Amygdala (tissue), 56 donors: ENCODE results near the gene ADAMTS17.
"Not testable (repeated sequence)": the region's sequence is repeated elsewhere in the genome, so short reads cannot be mapped to it uniquely, and the experiment has no call there.

Experiments used
- DNase-seq, 56 donors: peaks; one replicate each; lab custom pipeline; 2025; lab: John Stamatoyannopoulos, UW

ADAMTS17 gene

DNA sequence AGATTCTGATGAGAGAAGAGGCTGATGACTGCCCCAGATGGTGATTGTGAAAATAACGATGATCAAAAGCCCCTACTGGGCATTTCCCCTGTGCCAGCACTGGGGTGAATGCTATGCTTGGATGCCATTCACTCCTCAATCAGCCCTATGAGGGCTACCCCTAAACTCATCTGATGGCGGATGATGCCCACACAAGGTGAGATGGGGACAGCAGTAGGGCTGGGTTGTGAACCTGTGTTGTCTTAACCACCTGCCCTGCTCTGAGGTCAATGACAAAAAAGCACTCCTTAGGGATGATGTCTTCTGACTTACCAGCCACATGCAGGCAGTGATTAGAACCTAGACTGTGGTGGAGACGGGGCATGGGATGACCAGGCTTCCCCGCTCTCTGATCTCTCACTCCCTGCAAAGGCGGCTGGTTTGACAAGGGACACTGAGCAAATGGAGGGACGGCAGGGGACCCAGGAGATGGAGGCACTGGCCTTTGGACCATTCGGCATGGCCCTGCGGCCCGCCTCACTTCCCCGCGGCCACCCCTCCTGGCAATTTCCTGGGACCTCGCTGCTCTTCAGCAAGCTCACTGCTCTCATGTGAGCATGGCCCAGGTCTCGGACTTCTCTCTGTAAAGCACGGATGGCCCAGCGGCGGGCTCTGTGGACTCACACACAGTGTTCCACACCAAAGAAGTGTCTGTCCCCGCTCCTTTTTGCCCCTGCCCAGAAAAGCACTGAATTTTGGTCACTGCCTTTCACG, 357.1 kb downstream of the ADAMTS17 start:
- DNase-seq: no peak

DNA sequence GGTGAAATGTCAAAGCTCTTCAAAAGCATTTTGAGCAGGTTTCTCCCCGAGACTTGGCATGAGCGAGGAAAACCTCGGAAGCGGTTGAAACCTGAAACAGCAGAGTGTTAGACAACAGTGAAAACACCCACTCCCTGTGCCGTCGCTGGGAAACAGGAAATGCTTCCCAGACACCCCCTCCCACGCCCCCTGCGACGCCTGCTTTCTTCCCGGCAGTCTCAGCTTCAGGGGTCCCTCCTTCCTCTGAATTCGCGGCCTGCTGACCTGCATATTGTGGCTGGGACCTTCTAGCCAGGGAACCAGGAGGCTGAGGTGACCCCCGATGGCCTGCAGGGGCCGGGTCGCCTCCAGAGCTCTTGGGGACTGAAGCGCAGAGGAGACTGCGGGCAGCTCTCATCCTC, 357.9 kb downstream of the ADAMTS17 start:
- DNase-seq: no peak

DNA sequence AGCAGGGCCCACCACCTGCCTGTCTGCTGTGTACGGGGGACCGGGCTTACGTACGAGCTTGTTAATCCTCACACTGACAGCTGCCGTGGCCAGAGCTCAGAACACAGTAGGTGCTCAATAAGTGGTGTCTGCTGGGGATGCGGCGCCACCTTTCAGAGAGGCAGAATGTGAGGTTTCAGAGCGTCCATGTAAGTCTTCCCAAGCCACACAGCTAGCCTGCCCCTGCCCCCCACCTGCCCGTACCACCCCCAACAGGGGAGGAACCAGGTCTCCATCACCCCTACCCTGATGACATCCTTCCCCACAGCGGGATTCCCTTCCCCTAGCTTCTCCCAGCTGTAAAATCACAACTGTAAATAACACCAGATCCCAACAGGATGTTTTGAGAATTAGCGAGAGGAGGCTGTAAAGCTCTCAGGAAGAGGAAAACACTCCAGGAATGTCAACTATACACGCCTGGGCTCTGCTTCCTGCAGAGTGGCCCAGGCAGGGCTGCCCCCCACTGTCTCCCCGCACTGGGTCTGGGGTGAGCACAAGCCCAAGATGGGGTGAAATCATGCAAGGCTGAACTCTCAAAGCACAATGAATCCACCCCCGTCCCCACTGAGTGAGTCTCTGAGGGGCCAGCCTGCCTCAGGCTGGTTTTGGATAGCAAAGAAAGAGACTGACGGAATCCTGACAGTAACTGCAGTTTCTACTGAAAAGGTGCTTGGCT, 358.4 kb downstream of the ADAMTS17 start:
- no peak for DNase-seq

DNA sequence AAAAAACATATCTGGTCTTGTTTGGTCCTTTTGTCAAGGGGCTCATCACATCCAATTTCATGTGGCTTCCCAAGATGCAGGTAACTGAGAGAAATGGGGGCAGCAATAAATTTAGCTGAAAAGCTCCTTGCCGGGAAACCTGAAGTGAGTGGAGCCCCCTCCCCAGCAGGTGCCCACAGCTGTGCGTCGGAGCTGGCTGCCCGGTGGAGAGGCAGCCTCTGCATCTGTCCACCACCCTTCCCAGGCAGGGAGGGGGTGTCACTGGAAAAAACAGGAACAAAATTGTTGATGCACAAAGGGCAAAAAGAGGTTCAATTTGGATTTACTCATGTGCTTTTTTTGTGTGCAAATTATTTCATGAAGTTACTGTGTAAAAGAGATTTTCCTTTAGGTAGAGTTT, 359.1 kb downstream of the ADAMTS17 start:
- DNase-seq: no peak

DNA sequence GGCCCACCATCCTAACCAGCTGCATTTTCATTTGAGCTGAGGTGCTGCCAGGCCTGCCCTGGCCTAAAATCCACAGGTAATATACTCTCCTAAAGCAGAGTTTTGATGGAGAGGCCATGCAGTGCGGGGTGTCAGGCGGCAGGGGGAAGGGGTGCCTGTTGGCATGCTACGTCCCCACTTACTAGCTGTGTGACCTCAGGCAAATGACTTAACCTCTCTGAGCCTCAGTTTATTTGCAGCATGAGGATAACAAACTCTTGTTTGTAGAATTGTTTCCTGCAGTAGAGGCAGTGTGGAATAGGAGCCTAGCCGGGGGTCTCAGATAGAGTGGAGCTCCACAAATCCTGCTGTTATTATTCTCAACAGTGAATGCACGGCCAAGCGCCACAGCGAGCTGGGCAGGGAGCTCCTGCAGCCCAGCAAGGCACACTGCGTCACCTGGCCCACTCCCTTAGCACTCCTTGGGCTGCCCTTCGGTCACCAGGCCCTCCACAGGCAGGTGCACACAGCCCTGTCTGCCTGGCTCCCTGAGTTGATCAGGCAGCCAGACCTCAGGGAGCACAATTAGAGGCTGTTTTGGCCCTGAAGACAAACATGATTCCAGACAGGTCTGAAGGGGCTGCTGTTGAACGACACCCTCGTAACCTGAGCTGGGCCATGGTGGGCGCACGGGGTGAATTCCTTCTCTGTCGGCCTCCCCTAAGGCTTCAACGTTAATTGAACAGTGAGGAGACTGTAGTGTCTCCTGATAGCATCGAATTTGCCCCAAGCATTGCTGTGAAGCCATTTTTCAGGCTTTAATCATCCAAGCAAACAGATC, 359.7 kb downstream of the ADAMTS17 start:
- no peak for DNase-seq

DNA sequence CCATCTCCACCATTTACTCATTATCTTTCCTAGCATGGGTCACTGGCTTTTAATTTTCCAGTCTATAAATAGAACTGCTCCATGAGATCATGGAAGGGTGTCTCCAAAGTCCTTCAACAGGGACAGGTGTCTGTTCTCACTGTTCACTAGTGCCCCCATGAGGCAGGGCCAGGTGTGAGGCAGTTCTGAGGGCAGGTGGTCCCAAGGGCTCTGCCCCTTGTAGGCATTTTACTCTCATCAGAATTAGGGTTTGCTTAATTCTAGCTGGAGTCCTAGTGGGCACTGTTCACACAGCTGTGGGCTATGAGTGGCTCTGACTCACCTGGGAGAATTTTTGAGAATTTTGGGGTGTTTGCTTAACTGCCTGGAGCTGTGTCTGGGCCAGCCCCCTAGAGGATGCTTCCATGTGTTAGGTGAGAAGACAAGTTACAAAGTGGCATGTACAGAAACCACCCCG, 360.6 kb downstream of the ADAMTS17 start:
- DNase-seq: no peak

DNA sequence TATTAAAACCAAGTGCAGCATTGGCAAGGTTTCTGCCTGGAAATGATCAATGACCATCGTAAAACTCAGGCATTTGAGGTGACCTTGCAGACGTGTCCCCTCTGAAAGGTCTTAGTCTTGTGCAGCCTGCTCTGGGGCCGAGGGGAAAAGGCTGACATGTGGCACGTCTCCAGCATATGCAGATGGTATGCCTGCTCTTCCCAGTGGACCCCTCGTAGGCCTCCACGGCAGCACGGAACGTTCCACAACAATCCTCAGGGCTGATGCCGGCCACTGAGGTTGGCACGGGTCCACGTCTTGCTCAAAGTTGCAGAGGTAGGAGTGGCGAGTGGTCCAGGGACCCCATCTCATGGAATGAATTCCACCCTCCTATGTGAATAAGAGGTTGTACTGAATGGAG, 361.0 kb downstream of the ADAMTS17 start:
- no peak for DNase-seq

DNA sequence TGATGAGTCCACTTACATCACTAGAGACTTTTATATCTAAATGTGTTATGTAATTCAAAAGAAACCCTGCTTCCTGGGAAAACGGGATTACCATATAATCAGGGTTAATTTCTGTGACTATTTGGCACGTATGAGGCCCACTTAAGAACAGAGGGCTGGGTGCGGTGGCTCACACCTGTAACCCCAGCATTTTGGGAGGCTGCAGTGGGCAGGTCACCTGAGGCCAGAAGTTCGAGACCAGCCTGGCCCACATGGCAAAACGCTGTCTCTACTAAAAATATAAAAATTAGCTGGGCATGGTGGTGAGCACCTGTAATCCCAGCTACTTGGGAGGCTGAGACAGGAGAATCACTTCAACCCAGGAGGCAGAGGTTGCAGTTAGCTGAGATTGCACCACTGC, 361.9 kb downstream of the ADAMTS17 start:
- DNase-seq: not testable (repeated sequence)

DNA sequence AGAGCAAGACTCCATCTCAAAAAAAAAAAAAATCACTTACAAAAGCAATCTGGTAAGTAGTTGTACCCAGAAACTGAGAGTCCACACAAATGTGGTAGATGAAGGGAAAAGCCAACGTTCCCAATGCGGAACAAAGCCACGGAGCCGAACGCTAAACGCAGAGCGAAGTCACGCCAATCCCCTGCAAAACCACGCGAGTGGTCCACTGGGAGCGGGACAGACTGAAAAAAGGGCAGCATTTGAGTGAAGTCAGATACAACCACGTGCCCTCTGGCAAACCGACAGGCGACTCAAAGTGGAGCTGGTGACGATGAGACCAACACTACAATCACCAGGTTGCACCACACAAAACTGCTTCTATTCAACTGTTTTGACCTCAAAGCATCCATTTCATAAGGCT, 362.4 kb downstream of the ADAMTS17 start:
- no peak for DNase-seq

DNA sequence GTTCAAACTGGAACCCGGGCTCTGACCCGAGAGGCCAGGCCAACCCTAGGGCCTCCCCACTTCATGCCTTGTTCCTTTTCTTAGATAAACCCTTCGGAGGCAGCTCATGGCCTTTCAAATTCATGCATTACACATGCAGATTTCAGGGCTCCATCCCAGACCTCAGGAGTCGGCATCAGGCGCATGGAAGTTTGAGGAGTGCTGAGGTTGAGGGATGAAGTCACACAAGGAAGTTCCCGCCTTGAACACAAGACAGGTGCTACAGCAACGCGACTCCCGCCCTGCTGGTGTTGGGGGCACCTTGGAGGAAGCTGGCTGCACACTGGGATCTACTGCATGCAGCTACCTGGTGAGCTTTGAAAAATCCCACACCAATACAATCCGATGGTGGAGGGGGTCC, 363.3 kb downstream of the ADAMTS17 start:
- no peak for DNase-seq

DNA sequence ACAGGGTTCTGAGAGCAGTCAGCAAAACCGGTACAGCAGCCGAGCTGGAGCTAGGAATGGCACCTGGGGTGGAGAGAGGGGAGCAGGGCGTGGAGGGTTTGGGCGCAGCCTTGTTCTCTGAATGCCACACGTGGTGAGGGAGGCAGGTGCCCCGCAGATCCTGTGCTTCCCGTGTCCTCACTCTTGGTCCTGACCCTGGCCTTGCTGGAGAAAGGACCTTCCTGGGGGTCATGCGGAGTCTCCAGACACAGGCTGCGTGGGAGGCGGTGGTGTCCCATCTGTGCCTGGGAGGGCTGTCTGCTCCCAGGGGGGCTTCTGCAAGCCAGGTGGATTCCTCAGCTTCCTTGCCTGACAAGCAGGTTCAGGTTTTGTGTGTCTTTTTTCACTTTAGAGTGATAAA, 363.8 kb downstream of the ADAMTS17 start:
- DNase-seq: no peak

DNA sequence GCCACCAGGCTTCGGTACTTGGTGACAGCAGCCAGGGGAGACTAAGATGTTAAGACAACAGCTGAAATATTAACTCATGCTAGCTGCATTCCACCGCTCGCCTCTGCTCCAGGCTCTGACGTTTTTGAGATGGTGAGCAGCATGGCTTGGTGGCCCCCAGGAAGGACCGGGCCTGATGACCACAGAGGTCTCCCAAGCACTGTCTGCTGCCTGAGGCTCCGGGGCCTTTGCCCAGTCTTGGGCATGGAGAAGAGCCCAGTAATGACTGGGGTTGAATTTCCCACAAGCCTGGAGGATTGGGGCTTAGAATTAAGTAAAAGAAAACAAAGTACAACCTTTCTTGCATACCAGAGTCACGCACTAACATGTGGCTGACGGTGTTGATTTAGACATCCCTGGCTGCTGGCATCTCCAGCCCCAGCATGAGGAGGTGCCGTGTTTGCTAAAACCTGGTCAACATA, 364.9 kb downstream of the ADAMTS17 start:
- DNase-seq: no peak

DNA sequence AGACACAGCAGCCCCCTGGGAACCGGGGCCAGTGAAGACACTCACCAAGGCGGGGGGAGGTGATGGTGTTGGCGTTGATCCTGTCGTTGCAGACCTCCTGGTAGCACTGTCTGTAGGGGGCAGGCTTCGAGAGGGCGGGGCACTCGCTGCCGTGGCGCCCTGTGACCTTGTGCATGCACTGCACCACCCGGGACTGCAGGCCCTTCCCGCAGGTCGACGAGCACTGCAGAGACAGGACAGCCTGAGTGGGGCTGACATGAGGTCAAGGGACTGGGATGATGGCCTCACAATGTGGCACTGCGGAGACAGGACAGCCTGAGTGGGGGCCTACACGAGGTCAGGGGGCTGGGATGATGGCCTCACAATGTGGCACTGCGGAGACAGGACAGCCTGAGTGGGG, 365.8 kb downstream of the ADAMTS17 start:
- DNase-seq: no peak

DNA sequence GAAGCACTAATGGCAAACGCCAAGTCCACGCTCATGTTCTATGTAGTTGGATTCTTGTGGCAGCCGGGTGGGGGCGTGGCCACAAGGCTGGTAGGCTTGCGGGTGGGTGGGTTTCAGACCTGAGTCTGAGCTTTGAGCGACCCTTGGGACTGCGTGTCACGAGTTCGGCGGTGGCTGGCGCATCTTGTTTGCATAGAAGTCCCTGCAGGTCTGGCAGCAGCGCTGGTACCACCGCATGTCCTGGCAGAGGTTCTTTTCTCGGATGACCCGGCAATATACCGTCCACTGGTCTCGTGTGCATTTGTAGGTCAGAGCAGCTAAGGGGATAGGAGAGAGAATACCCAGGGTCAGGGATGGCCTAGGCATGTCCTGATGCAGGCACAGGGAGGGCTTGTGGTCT, 367.5 kb downstream of the ADAMTS17 start:
- no peak for DNase-seq

DNA sequence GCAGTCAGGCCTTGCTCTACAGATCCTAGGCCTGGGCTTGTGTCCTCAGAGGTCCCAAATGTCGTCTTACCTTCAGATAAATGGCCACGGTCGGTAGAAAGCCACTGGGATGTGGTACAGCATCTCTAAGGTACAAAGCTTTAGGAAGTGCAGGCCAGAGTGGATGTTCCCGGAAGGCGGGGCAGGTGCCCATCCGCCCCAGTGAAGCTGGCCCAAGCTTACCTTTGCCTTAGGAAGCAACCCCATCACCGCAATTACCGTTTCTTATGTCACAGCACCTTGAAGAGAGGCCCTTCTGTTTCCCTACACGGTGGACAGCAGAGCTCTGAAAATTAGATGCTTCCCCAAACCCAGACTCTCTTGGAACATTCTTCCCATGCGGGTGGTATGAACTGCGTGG, 368.4 kb downstream of the ADAMTS17 start:
- no peak for DNase-seq

DNA sequence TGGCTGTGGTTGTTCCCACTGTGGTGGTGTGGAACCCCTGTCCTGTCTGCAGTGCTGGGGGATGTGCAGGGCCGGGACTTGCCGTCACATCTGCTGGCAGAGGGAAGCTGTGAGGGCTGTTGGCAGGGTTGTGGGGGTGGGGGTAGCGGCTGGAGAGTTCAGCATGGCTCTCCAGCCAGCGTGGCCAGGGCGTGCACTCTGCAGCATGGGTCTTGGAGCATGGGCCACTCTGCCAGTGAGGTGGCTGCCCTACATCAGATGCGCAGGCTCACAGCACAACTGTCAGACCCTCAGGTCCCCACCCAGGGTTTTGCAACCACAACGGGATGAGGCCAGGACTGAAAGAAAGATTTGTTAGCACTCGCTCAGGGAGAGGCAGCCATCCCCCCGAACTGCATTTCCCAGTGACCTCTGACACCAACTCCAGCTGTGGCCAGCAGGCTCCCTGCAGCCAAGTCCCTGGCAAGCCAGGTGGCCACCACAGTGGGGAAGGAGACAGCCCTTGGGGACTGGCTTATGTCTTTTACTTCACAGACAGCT, 370.8 kb downstream of the ADAMTS17 start:
- no peak for DNase-seq

DNA sequence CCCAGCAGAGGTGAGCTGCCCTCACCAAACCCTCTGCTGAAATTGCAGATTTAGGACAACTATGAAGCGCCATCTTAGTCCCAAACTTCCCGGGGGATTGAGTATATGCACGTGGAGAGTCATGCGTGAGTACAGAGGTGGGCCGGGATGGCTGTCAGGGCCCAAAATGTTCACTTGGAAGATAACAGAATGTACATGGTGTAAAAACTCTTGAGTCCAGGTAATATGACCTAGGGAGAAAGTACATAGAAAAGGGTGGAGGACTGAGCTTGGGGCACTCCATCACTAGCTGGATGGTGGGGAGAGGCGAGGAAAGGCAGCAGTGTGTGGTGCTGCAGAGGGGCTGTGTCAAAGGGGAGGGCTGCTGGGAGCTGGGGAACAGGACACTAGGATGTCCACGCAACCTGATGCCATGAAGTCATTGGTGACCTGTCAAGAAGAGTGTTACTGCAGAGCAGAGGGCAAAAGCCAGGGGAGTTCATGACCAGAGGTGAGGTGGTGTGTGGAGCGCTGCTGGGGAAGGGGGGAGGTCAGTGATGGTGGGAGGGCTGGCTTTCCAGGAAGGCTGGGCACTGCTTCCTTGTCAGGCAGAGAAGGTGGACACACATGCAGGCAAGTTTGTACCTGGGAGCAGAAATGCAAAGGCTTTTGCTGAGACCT, 372.4 kb downstream of the ADAMTS17 start:
- no peak for DNase-seq

DNA sequence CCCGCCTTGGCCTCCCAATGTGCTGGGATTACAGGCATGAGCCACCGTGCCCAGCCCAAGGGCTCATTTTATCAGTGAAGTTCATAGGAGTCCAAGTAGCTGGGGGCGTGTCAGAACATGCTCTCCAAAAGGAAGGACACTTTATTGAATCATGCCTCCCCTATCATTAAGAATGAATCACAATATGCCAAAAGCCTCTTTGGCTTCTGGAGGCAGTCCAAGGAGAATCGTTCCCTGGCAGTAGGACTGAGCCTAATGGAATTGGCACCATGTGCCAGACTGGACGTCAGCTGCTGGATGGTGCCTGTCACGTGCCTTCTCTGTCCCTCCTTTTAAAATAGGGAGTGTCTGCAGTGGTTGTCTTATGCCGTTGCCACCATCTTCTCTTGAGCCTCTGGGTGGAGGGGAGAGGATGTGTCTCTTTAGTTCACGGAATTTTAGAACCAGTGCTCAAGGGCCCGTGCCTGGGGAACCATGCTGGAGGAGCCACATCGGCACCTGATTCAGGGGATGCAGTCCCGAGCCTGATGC, 373.9 kb downstream of the ADAMTS17 start:
- no peak for DNase-seq

DNA sequence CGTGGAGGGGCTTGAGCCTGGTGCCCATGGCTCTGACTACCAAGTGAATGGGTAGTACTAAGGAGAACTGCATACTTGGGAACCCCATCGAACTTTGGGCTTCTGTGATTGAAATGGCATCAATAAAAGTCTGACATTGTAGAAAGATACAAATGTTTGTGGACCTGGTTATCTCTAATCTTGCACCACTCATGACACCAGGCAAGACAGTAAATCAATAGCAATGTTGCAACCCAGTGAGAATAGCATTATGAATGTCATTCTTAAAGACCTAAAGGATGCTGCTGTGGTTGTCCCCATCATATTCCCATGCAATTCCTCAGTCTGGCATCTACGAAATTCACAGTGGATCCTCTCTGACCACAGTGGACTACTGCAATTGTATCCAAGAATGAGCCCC, 375.0 kb downstream of the ADAMTS17 start:
- no peak for DNase-seq

DNA sequence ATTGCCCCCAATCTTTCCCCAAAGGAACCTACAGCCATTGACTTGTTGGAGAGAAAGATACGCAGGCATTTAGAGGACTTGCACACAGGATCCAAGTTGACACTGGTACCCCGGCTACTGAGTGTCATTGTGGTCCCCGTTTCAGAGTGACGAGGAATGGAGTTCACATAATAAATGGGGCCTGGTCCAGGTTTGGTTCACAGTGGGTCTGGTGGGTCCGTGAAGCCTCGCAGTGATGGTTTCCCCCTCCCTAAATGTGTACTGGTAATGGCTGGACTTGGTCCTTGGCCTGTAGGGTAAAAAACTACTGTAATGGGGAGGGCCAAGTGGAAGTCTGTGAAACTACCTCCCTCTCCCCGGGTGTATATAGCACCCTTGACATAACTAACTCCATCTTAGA, 376.4 kb downstream of the ADAMTS17 start:
- DNase-seq: no peak
